Femur (tissue), 1 donor: ENCODE measurements around the gene TIFAB.
A peak's percentile ranks its signal among the peaks of the same experiment; 100 is the strongest.

Experiments
- DNase-seq: peaks from one replicate; pipeline ENCODE4 v3.0.0-alpha.2; 2017

TIFAB gene

DNA sequence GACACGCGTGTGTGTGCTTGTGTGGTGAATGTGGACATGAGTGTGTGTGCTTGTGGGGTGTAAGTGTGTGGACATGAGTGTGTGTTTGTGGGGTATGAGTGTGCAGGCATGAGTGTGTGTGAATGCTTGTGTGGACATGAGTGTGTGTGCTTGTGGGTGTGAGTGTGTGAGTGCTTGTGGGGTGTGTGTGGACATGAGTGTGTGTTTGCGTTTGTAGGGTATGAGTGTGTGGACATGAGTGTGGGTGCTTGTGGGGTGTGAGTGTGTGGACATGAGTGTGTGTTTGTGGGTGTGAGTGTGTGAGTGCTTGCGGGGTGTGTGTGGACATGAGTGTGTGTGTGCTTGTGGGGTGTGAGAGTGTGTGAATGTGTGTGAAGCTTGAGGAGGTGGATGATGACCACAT lies 29.8 kb upstream of the TIFAB start:
- DNase-seq = no peak

DNA sequence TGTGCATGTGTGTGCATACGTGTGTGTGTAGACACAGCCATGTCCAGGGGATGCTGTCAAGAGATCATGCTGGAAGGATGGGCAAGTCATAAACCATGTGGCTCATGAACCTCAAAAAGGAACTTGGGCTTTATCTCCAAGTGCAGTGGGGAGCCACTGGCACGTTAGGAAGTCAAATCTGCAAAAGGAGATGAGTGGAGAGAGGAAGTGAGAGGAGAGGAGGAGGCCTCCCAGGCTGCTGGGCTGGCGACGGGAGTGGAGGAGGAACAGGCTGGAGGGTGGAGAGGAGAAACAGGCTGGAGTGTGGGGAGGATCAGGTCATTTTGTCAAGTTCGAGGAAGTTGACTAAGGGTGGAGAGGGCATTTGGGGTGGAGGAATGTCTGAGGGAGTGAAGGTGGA lies 29.2 kb upstream of the TIFAB start:
- no peak for DNase-seq

DNA sequence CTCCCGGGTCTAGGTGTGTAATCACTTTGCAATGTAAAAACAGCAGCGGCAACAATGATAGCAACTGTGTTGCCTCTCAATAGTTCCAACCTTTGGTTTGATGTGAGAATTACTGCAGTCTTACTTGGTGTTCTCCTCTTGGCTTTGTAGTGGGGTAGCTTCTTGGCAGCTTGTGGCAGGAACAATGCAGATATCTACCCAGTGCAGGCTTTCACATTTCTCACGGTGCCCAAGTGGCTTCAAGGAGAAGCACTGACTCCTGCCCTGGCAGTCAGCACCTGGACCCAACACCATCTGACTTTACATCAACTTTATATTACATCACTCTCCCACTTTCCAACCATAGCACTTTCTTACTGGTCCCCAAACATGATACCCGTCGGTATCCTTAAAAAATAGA lies 28.4 kb upstream of the TIFAB start:
- no peak for DNase-seq

DNA sequence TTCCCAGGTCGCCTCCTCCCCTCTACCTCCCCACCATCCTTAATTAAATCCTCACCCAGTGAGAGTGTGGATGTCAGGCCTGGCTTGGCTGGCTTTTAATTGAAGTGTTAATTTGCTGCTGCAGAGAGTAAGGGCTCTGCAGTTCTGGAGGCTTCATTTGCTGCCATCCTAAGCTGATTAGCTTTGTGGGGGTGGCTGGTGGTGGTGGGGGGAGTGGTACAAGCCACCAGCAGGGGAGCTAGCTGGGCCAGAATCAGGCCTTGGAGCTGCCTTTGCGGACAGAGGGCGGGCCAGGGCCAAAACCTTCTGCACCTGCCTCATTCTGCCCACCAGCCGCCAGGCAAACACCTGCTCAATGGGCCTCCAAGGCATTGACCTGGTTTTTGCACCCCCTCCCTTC lies 26.8 kb upstream of the TIFAB start:
- no peak for DNase-seq

DNA sequence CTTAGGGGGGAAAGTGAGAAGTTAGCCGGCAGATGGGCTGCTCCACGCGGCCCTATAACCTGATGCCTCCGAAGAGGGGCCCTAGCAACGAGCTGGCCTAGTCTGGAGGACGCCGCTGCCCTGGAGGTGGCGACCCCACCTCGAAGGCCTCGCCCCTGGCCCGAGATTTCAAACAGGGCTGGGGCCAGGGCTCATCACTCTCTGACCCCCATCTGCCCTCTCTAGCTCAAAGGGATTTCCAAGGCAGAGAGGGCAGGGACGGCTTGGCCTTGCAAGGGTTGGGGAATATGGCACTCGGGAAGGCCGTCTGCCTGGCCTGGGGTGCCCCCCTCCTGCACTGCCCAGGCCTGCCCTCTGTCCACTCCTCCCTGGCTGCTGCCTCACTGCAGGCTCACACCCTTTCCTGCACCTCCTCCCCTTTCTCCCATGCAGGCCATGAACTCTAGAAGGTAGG lies 25.5 kb upstream of the TIFAB start:
- no peak for DNase-seq

DNA sequence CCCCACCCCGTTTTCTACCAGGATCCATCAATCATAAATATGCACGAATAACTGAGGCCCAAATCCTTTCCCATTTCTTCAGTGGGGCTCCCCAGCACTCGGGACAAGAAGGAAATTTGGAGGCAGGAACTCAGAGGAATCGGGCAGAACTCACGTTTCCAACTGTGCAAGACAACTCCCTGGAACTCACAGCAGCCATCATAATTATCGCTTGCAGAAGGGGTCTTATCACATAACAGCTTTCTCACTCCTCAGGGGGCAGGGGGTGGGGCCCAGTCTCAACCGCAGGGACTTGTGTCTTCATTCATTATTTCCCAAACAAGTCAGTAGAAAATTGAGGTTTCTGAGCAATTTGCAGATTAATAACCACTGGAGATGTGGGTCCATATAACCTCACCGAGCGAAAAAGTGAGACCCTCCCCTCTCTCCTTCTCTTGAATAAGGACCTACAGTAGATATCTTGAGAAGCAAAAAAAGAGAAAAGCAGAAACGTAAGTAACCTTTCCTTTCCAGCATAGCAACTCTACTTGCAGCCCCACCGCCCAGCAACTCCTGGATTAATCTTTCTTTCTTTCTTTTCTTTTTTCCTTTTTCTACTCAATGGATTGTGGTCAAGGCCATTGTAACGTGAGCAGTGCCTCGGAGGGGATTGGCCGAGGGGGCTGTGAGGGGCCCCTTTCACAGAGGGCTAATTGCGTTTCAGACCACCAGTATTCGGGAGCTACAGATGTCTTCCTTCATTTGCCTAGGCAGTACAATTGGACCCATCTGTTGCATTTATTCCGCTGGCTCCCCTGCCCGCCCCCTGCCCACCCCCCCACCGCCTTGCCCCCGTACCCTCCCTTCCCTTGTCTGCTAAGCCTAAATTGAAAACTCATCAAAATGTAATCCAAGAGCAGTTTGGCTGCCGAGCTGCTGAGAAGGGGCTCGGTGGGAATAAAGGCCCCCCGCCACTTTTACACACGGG lies 24.7 kb upstream of the TIFAB start:
- no peak for DNase-seq

DNA sequence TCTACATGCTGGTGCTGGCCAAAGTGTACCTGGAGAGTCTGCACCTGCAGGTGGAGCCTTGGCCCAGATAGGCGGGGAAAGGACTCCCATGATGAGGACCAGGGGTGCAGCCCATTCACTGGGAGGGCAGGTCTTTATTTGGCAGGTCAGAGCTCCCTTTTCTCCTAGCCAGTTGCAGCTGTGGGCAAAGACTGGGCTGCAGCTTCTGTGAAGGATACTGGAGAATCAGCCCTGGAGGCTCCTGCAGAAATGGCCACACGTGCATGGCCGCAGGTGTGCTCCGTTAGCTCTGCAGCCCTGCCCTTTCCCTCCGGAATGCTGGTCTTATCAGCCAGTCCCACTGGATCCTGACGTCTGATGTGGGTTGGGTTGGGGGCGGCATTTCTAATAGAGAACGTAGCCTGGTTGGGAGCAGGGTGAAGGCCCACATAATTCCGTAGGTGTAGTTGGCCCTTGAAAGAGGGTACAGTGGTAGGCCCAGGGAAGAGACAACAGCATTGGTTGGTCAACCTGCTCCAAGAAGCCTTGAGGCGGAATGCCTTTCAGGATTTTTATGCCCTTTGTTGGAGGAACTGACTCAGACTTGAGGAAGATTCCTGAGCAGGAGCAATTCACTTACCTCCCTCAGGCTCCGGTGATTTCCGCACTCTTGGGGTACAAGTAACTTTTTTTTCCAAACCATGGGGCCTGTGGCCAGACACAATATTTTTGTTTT lies 22.0 kb upstream of the TIFAB start:
- no peak for DNase-seq

DNA sequence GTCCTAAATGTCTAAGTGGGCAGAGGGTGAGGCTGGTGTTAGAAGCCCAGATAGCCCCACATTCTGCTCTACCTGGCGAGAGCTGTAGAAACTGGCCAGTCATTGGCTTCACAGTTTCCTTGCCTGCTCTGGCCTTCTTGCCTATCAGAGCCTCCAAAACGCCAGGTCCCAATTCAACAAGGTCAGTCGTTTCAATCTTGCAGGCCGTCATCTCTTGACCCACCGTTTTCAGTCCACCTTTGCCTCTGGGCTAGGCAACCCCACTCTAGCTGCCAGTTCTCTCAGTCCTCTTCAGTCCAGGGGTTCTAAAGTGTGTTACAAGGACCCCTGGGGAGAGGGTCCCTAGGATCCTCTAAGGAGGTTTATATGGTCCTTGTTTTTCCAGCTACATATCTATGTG lies 20.0 kb upstream of the TIFAB start:
- DNase-seq = no peak

DNA sequence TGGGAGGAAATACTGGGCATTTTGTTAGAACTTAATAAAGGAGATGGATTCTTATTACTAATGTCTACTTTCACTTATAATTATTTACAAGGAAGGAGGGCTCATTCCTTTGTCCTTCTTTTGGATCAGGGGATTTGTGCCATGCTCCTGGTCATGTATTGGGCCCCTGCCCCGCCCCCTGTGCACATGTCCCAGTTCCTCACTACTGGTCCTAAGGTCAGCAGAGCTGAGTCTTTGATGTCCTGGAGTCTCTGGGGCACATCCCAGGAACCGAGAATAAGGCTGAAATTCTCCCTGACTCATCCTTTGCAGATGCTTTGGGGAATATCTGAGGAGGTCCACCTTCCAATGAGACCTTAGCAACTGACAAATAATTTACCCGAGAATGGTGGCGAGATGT lies 19.6 kb upstream of the TIFAB start:
- DNase-seq = no peak

DNA sequence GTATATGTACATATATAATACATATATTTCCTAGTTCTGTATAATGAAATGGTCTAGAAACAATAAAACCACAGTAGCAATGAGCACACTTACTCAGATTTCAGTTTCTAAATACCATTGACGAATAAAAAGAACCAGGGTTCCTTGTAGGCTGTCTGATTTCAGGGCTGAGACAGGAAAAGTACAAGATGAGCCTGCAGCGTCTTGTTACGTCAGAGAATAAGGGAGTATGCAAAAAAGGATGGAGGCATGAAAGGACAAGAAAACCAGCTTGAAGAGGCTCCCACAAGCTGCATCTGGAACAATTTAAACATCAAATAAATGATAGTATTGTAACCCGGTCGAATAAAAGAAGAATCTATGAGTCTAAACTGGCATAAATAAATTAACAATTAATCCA lies 17.8 kb upstream of the TIFAB start:
- DNase-seq = no peak

DNA sequence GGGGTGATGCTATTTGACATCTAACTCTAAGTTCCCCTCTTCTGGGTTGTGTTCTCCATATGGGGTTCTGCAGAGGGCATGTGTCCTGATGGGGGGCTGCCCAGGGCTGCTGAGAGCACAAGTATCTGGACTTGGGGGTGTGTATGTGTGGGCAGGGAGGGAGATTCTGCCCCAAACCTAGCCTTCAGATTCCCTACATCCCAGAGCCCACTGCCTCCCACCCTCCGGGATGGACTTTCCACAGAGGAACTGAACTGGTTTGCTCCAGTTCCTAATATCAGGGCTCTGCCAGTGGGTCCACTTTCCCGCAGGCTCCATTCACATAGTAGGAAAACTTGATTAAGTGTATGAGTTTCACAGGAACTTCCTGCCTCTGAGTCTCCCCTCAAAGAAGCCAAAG lies 16.4 kb upstream of the TIFAB start:
- DNase-seq = no peak

DNA sequence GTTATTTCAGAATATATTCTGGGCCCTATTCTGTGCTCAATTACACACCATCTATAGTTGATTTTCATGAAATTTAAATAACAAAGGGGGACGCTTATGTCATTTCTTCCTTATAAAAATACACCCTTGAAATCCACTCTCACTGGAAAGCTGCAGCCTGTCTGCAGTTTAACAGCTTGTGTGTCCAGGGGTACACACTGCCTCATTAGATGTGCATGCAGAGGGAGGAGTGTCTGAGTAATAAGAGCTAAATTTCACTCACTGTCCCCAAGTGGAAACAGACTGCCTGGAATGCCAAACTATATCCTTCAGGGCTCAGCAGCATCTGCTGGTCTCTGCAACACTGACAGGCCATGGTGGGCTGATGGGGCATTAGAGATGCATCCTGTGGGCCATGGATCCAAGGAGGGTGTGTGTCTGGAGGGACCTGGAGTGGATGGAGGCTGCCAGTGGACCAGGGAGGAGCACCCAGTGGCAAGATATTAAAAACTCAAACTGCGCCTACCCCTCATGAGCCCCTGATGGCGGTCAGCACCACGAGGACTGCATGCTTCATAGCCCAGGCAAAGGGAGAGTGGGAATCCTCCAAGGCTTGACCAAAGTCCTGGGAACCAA lies 15.8 kb upstream of the TIFAB start:
- DNase-seq = no peak

DNA sequence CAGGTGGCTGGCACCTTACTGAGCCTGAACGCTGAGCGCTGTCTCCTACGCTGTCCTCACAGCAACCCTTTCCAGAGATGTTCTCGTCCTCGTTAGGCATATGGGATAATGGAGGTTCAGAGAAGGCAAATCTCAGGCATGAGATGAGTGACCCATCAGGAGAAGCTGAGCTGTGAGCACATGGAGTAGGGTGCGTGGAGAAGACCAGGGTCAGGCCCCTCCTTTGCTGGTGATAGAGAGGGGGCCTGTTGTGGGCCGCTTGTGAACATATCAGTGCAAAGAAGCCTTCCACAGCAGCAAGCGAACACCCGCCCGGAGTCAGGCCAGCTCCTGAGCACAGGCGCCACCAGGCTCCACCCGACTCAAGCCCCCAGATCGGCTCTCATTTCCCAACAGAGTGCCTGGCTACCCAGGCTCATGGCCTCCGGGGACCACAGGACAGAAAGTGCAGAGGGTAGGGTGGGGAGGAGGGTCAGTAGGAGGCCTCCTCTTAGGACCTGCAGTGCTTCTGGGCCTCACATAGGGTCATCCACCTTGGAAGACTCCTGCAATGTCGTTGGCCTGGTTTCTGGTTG lies 15.0 kb upstream of the TIFAB start:
- no peak for DNase-seq

DNA sequence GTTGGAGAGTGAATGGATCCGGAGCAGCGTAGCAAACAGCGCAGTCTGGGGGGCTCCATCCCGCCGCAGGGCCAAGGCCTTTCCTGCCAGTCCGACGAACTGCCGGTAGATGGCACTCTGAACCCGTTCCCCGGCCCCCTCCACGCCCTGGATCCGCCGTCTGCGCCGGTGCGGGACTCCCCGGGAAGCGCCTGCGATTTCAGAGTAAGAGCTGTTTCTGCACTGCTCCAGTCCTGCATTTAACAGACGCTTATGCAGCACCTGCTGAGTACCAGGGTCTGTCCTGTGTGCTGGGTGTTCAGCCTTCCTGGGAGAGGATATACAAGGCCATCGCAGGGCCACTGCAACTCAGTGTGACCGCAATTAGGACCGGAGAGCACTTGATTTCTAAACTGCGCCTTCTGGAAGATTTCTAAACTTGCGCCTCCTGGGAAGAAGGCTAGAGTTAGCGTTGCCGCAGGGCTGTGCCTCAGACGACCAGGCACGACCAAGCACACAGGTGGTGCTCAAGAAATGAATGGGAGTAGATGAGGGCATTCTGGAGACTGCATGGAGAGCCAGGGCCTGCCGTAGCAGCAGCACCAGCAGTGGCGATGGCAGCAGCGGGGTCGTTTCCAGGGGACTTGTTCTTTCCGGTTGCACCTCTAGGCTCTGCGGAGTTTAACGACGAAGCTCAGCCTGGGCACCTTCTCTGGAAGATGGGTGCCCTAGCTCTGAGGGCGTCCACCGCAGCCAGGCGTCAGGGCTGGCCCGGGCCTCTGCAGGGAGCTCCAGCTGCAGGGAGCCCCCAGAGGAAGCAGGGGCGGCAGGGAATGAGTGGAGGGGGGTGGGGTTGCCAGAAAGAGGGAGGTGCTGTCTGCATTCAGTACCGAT lies 14.3 kb upstream of the TIFAB start:
- peak; percentile 89 for DNase-seq

DNA sequence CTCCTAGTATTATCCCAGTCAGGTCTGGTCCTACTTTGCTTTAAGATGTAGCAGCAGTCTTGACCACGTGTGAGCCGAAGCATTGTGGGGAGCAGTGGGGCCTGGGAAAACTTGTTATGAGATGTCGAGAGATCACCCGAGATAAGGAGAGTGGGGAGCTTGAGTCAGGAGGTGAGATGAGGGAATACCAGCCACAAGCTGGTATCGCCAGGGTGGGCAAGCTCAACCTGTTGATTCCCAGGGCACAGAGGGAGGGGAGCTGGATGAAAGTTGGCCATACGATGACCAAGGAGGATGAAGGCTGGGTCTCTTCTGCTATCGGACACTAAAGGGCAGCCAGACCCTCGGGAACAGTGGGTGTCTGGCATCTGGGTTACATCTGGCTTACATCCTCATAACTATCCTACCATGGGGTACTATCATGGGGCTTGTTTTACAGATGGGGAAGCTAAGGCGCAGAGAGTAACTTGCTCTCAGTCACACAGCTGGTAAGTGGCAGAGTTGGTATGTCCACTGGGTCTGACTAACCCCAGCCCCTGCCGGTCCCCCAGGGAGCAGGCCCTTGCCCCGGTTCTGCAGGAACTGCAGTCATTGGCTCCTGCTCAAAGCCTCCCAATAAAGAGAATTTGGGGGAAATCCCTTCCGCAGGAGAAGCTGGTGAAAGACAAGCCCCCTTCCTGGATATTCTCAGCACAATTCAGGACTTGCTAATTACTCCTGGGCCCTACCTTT lies 13.4 kb upstream of the TIFAB start:
- no peak for DNase-seq

DNA sequence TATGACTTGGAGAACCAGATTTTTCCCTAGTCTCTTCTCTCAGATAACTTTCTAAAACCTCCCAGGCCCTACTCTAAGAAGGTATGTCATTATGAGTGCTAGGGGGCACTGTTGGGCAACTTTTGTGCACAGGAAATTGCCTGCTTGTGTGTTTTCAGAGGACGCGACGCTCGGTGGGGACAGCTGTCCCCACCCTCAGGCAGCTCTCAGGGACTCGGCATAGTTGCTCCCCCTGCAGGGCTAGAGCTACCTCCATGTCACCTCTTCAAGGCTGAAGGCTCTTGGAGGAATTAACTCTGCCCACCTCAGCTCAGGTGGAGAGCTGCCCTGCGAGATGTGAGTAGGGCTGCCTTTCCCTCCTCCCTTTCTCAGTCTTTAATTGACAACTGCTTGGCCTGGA lies 10.2 kb upstream of the TIFAB start:
- DNase-seq = no peak

DNA sequence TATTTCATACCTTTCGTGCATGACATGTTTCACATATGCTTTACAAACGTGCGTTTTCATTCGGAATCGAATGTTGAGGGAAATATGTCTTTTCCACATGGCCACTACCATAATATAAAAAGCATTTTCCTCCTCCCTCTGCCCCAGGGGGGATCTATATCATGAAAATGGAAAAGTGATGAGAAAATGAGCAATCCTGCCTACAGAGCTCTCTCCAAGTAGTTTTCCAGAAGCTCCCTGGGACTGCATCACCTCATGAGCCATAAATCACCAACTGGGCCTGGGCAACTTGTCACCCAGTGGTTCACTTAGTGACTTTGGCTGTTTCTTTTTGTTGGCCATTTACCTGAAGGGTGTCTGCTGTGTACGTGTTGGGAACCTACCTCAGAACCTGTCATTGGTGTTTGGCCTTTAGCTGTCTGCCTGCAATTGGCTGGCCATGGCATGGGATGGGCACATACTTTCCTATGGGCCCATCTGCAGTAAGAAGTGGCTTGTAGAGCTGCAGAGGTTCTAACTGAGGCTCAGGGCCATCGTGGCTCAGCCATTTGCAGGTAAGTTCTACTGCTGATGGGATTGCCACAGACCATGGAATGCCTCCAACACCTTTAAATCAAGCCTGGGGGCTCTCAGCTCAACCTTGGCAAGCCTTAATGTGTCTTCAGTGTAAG lies 9.5 kb upstream of the TIFAB start:
- no peak for DNase-seq

DNA sequence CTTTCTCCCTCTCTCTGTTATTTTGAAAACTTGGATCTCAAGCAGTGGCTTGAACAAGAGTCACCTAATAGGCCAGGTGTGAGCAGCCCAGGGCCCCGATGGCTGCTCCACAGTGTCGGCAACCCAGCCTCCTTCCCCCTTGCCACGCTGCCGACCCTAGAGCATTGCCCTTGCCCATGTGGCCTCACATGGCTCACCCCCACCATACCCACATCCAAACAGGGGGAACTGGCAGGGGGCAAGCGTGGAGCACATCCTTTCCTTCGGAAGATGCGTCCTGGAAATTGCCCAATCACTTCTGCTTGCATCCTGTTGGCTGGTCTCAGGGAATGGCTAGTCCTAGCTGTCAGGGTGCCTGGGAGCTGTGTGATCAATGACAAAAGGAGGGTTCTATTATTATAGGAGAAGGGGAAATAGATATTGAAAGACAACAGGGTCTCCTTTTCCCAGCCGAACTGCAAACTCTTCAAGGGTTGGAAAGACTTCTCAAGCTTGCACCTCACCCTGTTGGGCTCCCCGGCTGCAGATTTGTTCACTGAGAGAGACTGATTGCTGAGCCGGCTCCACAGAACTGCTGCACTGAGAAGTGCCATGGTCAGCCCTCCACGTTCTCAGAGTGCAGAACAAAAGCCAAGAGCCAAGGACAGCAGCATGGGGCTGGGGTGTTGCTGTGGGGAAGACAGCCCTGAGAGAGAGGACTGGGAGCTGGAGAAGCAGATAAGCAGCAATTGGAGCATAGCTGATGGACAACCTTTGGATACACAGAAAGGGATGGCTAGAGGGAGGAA lies 8.3 kb upstream of the TIFAB start:
- no peak for DNase-seq

DNA sequence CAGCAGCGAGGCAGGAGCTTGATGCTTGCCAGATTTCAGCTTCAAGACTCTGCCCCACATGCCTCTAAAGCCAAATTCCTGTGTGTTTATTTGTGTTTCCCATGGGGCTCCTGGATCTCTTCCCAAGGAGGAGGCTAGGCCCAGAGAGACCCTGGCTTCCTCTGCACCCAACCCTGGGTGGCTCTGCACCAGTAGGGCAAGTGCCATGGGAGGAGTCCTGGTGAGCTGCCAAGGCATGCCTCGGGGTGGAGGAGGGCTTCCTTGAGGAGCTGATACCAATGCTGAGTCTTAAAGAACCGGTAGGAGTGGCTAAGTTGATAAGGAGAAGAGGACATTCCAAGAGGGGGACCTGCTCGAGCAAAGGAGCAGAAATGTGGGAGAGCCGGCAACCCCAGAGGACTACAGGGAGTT lies 6.8 kb upstream of the TIFAB start:
- no peak for DNase-seq

DNA sequence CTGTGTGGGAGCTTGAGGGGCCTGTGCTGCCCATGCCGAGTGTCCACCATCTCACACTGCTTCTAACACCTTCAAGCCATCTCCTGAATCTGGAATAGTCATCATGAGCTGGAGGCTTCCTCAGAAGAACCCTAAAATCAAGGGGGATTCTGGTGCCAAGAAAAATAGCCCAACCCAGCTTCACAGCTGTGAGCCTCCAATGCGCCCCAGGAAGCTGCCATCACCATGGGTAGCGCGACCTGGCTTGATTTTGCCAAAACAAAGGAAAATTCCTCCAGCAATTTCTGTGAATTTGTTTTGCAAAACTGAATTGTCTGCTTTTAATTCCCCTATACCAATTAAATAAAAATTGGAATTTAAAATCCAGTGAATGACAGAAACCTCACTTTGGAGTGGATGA lies 6.2 kb upstream of the TIFAB start:
- DNase-seq = no peak
